HG03175 (cell line): ENCODE measurements around the gene EIF4E2.
"Not testable (repeated sequence)": the region's sequence is repeated elsewhere in the genome, so short reads cannot be mapped to it uniquely, and the experiment has no call there.

ENCODE experiments used
- ATAC-seq: cut with Tn5 transposase; IDR thresholded peaks from one replicate; pipeline ENCODE4 v1.9.1; 2021; ENCODE audit warnings: mild to moderate bottlenecking, moderate library complexity; ENCODE audit not compliant: unreplicated experiment

EIF4E2 gene

GRCh38 chr2:232556426-232556825 lies 5.9 kb downstream of the EIF4E2 start:
- ATAC-seq, result no peak

DNA sequence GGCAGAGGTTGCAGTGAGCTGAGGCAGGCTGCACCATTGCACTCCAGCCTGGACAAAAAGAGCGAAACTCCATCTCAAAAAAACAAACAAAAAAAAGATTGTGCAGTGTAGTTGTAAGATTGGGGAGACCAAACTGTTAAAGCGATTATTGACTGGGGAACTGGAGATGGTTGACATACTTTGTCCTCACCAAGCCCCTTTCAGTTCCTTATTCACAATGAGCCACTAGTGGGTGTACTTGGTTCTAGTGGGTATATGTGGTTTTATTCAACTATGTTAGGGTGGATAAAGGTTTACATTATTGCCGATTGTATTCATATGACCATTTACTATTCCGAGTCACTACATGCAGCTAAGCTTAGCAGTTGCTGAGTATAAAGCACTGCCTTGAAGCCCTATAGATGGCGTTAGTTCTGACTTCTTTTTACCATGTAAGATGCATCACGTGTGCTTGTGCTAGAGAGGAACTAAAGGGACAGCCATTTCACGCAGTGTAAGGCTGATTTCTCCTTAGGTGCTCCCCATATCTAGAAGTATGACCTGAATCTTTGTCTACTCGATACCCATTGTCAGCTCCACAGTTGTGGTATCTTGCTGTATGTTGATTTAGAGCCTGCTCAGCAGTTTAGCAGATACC lies 12.1 kb downstream of the EIF4E2 start:
- no peak for ATAC-seq

GRCh38 chr2:232563580-232563979 lies 13.1 kb downstream of the EIF4E2 start:
- ATAC-seq, result no peak

- ATAC-seq, result no peak
Measured at GRCh38 chr2:232567721-232568120, 17.2 kb downstream of the EIF4E2 start.

- no peak for ATAC-seq
Measured at GRCh38 chr2:232568161-232568560, 17.7 kb downstream of the EIF4E2 start.

DNA sequence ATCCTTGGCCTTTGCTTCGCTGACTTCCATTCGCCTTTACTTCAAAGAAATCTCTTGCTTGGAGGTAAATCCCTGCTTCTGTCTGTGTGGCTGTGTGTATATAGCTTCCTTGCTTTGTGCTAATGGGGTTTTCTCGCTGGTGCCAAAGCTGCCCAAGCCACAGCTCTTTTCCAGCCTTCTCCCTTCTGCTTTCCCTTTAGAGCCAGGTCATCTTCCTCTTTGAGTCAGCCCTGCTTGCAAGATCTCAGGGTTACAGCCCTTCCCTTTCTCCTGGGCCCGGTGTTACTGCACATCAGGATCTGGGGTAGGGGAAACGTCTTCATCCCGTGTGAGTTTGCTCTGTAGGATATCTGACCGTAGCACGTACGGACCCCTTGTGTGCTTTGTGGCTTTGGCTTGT lies 19.1 kb downstream of the EIF4E2 start:
- no peak for ATAC-seq

- ATAC-seq, result not testable (repeated sequence)
Measured at GRCh38 chr2:232570481-232570880, 20.0 kb downstream of the EIF4E2 start.

- no peak for ATAC-seq
Measured at GRCh38 chr2:232571026-232571474, 20.6 kb downstream of the EIF4E2 start.

DNA sequence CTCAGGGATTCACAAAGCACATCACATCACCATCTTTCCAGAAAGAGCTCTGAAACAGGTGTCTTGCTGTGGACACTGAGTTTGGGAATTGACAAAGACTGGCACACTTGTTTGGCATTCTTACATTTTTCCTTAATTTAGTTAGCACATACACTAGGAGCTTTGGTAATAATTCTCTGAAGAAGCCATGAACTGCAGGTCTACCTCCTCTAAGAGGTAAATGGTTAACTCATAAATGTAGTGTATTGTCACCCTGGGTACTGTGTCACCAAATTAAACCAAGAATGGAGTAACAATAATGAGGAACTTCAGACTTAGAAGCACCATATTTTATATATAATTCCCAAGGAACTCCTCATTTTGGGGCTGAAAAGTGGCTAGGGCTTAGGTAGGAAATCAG lies 22.6 kb downstream of the EIF4E2 start:
- ATAC-seq, result no peak

DNA sequence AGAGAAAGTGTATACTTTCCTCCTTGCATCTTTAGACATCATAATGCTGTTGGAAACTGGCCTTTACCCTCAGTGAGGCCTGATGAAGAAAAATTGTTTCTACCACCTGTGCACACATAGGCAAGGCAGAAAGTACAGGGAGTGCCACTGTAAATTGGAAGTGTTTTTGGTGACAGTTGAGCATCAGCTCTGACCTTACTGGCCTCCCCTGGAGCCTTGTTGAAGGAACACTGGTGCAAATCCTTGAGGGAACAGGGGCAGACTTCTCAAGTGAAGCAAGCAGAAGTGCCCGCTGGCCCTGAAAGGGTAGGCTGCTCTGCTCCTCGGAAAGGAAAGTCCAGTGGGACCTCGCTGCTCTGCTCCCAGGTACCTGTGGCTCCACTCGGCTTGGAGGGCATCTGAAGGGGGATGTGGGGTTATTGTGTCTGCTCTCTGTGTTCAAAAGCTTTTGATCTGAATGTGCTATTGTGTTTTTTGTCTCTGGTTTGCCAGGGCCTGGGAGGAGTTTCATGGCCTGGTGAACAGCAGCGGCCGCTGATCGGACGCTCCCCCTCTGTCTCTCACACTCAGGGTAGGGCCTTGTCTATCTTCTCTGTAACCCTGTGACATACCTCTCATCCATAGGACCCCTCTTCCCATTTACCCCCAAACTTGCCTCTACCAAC lies 23.4 kb downstream of the EIF4E2 start:
- no peak for ATAC-seq

GRCh38 chr2:232574674-232575403 lies 24.4 kb downstream of the EIF4E2 start:
- ATAC-seq, result no peak

GRCh38 chr2:232575404-232575746 lies 24.9 kb downstream of the EIF4E2 start:
- no peak for ATAC-seq

DNA sequence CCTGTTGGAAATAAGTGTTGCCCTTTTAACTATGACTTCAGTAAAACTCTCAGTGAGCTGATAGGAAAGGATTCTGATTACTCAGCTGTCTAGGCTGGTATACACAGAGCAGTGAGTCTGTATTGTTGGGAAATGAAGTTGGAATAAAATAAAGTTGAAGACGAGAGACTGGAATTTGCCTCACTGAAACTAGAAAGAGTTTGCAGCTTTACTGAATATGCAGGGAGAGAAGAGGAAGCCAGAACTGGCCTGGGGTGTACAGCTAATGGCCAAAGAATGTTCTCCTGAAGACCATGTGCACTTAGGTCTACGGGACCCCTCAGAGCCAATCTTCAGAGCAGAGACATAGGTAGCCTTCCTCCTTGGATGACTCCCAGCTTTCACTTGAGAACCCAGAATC lies 26.5 kb downstream of the EIF4E2 start:
- ATAC-seq, result no peak

GRCh38 chr2:232577841-232578240 lies 27.4 kb downstream of the EIF4E2 start:
- no peak for ATAC-seq

DNA sequence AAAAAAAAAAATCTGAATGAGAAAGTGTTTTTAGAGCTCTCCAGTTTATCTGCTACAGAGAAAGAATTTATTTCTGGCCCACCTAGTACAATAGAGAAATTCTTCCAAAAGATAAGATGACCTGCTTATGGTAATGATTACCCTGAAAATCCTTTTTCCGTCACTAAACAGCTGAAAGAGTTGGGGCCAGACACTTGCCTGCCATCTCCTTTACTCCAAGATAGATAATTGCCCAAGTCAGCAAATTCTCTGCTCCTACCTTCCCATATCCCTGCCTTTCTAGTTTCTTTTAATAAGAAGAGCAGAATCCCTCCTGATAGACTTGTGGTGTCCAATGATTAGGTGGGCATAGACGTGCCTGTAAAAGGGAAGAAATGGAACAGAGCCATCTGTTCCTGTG lies 28.1 kb downstream of the EIF4E2 start:
- ATAC-seq, result no peak

DNA sequence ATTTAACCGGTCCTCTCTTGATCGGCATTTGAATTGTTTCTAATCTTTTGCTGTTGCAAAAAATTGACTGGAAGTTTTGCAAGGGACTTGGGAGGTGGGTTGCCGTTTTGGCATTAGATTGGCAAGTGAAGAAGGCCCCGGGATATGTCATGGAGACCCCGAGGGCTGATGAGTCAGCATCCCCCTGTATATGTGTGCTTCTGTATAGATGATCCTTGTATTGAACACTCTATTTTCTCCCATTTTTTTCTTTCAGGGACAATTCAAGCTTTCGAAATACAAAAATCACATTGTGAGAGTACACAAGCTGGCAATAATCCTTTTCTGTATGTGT lies 30.1 kb downstream of the EIF4E2 start:
- ATAC-seq, result no peak

DNA sequence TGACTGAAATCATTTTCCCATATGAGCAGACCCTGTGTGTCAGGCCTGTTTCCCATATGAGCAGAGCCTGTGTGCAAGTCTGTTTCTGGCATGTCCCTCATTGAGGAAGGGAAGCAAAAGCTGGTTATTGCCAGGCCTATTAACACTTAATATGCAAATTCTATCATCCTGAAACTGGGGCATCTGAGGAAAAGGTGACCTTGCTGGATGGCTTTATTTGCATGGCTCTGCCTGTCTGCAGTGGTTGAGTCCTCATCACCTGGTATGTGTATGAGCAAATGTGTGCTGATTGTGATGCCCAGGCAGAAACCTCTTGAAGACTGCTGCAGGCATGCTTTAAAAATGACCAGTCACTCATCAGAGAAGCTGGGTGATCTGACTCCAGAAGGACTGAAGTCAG lies 31.2 kb downstream of the EIF4E2 start:
- no peak for ATAC-seq

- ATAC-seq, result no peak
Measured at GRCh38 chr2:232584238-232584637, 33.7 kb downstream of the EIF4E2 start.

DNA sequence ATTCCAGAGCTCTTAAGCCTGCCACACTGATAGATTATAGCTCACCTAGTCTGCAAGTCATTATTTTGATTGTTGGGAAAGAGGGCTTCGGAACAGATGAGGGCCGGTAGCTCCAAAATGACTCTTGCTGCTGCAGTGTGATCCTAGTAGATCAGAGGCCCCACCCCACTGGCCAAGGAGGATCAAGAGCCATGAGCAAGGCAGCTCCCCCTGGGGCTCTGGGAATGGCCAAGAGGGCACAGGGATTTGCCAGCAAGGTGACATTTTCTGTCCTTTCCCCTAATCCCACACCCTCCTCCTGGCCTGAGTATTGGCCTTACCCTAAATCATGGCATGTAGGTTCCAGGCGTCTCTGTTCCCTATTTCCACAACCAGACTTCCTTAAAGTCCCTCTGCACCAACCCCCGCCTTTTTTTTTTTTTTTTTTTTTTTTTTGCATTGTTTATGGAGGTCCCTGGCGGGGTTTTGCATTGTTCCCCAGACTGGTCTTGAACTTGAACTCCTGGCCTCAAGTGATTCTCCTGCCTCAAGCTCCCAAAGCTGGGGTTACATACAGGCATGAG lies 36.5 kb downstream of the EIF4E2 start:
- ATAC-seq, result no peak

DNA sequence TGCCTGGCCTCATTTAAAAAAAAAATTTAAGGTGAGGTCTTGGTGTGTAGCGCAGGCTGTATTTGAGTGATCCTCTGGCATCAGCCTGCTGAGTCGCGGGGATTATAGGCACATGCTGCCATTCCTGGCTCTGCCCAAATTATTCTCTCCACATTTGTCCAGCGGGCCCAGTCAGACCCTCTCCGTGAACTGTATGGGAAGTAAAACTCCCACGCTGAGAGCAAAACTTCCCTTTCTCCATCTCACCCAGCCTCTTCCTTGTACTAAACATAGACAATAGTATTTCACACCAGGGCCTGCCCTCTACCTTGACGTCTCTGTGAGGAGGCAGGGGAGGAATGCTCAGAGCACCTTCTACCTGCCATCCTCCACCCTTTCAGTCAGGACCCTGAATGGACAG lies 37.0 kb downstream of the EIF4E2 start:
- ATAC-seq, result no peak

- no peak for ATAC-seq
Measured at GRCh38 chr2:232588031-232588430, 37.5 kb downstream of the EIF4E2 start.
